Measurements from ENCODE around the gene PKNOX2. TPM values are rescaled to one million over a fixed set of nuclear protein-coding genes. Genes with fewer than 3 reads are reported as not detected.

Gene PKNOX2
- total RNA-seq, 4 donors from 2014 or later: 0.40 to 5.9 (median 1.1) TPM; not detected in 1

GRCh38 chr11:125387901-125388300 lies 223.3 kb downstream of the PKNOX2 start:
- Histone ChIP-seq H3K4me3 (no peak overlapping the region), H3K9me3 (no peaks in the 10 kb centered on the region), H3K27ac (no peak overlapping the region), H3K4me1 (no peaks in the 10 kb centered on the region), H3K27me3 (peaks cover 0 to under 1% (median 0%) of the 10 kb centered on the region in 4 donors), H3K36me3 (no peaks in the 10 kb centered on the region)
- DNase-seq: no peak
- intact Hi-C loops (cut with DNase I): no loop called here
- TF ChIP-seq, protein P1, sequence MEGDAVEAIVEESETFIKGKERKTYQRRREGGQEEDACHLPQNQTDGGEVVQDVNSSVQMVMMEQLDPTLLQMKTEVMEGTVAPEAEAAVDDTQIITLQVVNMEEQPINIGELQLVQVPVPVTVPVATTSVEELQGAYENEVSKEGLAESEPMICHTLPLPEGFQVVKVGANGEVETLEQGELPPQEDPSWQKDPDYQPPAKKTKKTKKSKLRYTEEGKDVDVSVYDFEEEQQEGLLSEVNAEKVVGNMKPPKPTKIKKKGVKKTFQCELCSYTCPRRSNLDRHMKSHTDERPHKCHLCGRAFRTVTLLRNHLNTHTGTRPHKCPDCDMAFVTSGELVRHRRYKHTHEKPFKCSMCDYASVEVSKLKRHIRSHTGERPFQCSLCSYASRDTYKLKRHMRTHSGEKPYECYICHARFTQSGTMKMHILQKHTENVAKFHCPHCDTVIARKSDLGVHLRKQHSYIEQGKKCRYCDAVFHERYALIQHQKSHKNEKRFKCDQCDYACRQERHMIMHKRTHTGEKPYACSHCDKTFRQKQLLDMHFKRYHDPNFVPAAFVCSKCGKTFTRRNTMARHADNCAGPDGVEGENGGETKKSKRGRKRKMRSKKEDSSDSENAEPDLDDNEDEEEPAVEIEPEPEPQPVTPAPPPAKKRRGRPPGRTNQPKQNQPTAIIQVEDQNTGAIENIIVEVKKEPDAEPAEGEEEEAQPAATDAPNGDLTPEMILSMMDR (IDR thresholded peaks at IDR 0.05): no peak
- no peak for TF ChIP-seq POLR2A (IDR thresholded peaks at IDR 0.05)
- WGBS, 2 donors: 88 to 92% methylated on average over 5 to 9 of the region's 9 CpGs

GRCh38 chr11:125388611-125389010 lies 224.1 kb downstream of the PKNOX2 start:
- Histone ChIP-seq H3K9me3 (no peaks in the 10 kb centered on the region), H3K27me3 (no peaks in the 10 kb centered on the region), H3K4me3 (no peak overlapping the region), H3K36me3 (no peaks in the 10 kb centered on the region), H3K27ac (no peak overlapping the region), H3K4me1 (no peaks in the 10 kb centered on the region)
- no peak for TF ChIP-seq POLR2A (IDR thresholded peaks at IDR 0.05)
- TF ChIP-seq, protein P1 (IDR thresholded peaks at IDR 0.05): no peak
- WGBS, 2 donors: 83 to 100% methylated on average over 3 of the region's 7 CpGs
- DNase-seq: no peak
- intact Hi-C loops (cut with DNase I): no loop called here

GRCh38 chr11:125389339-125390166 lies 225.0 kb downstream of the PKNOX2 start:
- Histone ChIP-seq H3K27ac (no peak overlapping the region), H3K4me1 (no peaks in the 10 kb centered on the region), H3K27me3 (no peaks in the 10 kb centered on the region), H3K9me3 (no peaks in the 10 kb centered on the region), H3K36me3 (no peaks in the 10 kb centered on the region), H3K4me3 (no peak overlapping the region)
- TF ChIP-seq, protein P1 (IDR thresholded peaks at IDR 0.05): no peak
- TF ChIP-seq POLR2A (IDR thresholded peaks at IDR 0.05): no peak
- intact Hi-C loops (cut with DNase I): no loop called here
- no peak for DNase-seq
- WGBS, 2 donors: 88 to 95% methylated on average over 18 to 19 of the region's 19 CpGs

DNA sequence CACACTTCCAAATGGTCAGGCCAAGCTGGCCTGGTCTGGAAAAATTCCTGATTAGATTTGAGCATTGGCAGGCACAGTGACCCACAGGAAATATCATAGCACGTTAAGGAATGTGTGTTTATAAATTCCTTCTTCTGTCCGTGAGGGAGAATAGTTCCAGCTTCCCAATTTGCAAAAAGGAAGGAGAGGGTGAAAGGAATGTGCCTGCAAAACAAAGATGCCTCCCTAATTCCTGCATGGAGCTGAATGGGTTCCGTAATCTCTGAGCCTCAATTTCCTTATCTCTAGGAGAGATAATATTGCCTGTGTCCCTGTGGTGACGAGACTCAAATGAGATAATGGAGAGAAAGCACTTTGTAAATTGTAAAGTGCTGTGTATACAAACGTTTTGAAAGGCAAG lies 226.4 kb downstream of the PKNOX2 start:
- TF ChIP-seq, protein P1 (IDR thresholded peaks at IDR 0.05): no peak
- TF ChIP-seq POLR2A (IDR thresholded peaks at IDR 0.05): no peak
- WGBS, 2 donors: 33 to 36% methylated on average over 5 of the region's 5 CpGs
- no peak overlapping the region for H3K27ac ChIP-seq

GRCh38 chr11:125393331-125393730 lies 228.8 kb downstream of the PKNOX2 start:
- H3K27ac ChIP-seq: no peak overlapping the region
- no peaks in the 10 kb centered on the region for H3K4me1 ChIP-seq
- no peaks in the 10 kb centered on the region for H3K9me3 ChIP-seq
- TF ChIP-seq, protein P1 (IDR thresholded peaks at IDR 0.05): no peak
- TF ChIP-seq POLR2A (IDR thresholded peaks at IDR 0.05): no peak
- no peak overlapping the region for H3K4me3 ChIP-seq
- intact Hi-C loops (cut with DNase I): no loop called here
- H3K27me3 ChIP-seq: no peaks in the 10 kb centered on the region
- WGBS, 2 donors: 78 to 84% methylated on average over 8 to 9 of the region's 9 CpGs
- no peaks in the 10 kb centered on the region for H3K36me3 ChIP-seq
- DNase-seq: no peak

More for the DNA sequence above, 226.4 kb downstream of the PKNOX2 start:
- intact Hi-C loops (cut with DNase I): no loop called here
- Histone ChIP-seq H3K27me3 (no peaks in the 10 kb centered on the region), H3K4me1 (no peaks in the 10 kb centered on the region), H3K4me3 (no peak overlapping the region), H3K36me3 (no peaks in the 10 kb centered on the region), H3K9me3 (no peaks in the 10 kb centered on the region)
- no peak for DNase-seq

Data from esophagus squamous epithelium (tissue), 5 donors.